Measurements from ENCODE around the gene CRELD2.

- TF ChIP-seq EZH2 (IDR thresholded peaks at IDR 0.05) (no peak), POLR2AphosphoS5 (IDR thresholded peaks at IDR 0.05; ENCODE audit: borderline replicate concordance, low read depth, low read length) (no peak)
Observed at GRCh38 chr22:49928555-49929210, 10.2 kb downstream of the CRELD2 start.

Measured in SK-N-MC (cell line).